GM21717 (cell line): ENCODE results near the gene CORO1A.
A peak's percentile ranks its signal among the peaks of the same experiment; 100 is the strongest.
"Not testable (repeated sequence)": the region's sequence is repeated elsewhere in the genome, so short reads cannot be mapped to it uniquely, and the experiment has no call there.

Source experiments
- ATAC-seq: cut with Tn5 transposase; IDR thresholded peaks from one replicate; pipeline ENCODE4 v1.9.1; 2021; ENCODE audit warnings: mild to moderate bottlenecking, moderate library complexity; ENCODE audit not compliant: unreplicated experiment

The CORO1A gene

DNA sequence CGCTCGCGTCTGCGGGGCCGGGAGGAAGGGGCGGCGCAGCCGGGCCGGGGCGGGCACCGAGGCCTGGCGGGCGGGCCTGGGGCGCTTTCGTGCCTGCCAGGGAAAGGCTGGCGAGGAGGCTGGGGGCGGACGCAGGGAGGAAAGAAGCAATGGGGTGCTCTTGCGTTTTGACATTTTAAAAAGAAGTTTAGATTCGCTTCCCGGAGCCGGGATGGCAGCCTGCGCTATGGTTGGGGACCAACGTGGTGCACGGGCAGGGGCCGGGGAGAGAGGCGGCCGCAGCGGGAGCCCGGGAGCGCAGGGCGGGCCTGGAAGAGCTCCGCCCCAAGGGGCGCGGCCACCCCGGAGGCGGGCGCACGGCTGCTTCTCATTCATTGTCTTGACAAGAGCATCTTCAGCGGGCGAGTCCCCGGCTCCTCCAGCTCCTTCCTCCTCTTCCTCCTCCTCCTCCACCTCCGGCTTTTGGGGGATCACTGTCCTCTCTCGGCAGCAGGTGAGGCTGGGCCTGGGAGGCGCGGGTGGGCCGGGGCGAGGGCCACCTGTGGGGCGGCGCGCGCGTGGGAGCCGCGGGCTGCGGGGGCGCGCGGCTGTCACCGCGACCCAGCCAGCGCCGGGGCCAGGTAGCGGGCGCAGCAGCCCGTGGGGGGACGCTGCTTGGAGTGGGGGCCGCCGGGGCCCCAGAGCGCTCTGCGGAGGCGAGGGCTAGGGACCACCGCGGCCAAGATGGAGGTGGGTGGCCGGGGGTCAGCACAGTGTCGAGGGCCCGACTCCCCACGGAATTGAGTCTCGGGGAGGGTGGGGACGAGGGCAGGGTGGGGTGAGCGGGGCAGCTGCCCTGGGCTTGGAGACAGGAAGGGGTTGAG, at the start of gene CORO1A:
Gene CORO1A, plus strand, starts transcription at position 370 of the 863 bp plus-strand sequence. CDS start 1,608 bp downstream, outside the sequence.
- peak; percentile 41 for ATAC-seq

DNA sequence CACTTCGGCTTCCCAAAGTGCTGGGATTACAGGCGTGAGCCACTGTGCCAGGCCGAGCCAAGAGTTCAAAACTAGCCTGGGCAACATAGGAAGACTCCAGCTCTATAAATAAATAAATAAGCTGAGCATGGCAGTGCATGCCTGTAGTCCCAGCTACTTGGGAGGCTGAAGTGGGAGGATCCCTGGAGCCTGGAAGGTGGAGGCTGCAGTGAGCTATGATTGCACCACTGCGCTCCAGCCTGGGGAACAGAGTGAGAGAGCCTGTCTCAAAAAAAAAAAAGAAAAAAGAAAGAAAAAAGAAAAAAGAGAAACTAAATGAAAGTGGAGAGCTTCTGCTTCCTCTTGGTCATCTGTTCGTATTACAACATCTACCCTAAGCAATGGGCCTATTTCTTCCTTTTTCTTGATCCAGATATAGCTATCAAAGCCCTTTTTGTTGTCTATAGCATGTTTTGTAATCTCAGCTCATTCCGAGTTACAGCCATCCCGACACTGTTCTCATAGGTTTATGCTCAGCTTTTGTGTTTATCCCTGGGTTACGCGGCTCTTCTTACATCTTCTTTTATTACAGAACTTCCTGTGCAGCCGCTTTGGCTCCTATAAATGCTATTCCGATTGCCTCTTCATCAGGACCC, 46.3 kb upstream of the CORO1A start:
- ATAC-seq: no peak

DNA sequence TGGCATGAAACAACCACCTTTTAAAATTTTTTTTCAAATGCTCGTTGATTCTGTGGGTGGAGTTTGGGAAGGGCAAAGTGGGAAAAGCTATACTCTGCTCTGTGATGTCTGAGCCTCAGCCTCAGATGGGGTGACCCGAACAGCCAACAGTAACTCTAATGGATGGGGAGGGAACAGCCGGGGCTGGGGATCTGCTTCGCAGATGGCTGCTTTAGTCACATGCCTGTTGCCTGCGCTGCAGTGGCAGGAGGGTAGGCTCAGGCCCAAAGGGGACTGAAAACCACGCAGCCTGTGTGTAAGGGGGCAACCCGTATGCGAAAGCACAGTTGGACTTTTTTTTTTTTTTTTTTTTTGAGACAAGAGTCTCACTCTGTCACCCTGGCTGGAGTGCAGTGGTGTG, 45.5 kb upstream of the CORO1A start:
- no peak for ATAC-seq

DNA sequence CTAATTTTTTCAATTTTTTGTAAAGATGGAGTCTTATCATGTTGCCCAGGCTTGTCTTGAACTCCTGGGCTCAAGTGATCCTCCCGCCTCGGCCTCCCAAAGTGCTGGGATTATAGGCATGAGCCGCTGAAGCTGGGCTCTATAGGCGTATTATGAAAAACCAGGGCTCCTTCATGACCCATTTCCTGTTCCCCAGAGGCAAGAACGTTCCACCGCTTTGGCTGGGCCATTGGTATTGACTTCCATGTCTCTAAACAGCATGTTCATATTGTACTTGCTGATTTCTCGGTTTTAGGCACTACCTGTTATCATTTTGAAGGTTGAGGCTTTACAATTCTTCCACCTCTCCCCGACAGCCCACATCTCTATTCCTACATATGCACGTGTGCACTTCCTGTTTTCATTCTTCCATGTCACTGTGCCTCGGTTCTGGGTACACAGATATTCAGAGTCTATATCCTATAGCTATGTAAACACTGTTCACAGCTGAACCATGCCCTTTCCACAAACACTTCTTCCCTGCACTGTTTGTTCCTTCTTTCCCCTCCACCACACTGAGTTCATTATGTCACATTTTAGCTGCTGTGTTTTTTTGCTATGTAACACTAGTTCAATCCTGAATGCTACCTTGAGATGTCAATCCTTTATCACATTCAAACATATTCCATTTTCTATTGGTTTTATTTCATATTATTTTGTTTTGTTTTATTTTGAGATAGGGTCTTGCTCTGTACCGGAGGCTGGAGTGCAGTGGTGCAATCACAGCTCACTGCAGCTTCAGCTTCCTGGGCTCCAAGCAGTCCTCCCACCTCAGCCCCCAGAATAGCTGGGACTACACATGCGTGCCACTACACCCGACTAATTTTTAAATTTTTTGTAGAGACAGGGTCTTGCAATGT, 43.6 kb upstream of the CORO1A start:
- no peak for ATAC-seq

DNA sequence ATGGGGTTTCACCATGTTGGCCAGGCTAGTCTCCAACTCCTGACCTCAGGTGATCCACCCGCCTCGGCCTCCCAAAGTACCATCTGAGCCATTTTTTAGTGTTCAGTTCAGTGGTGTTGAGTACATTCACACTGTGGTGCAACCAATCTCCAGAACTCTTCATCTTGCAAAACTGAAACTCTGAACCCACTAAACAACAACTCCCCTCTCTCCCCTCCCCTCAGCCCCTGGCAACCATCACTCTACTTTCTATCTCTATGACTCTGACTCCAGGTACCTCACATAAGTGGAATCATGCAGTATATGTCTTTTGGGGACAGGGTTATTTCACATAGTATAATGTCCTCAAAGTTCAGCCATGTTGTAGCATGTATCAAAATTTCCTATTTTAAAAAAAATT, 41.7 kb upstream of the CORO1A start:
- ATAC-seq: no peak

DNA sequence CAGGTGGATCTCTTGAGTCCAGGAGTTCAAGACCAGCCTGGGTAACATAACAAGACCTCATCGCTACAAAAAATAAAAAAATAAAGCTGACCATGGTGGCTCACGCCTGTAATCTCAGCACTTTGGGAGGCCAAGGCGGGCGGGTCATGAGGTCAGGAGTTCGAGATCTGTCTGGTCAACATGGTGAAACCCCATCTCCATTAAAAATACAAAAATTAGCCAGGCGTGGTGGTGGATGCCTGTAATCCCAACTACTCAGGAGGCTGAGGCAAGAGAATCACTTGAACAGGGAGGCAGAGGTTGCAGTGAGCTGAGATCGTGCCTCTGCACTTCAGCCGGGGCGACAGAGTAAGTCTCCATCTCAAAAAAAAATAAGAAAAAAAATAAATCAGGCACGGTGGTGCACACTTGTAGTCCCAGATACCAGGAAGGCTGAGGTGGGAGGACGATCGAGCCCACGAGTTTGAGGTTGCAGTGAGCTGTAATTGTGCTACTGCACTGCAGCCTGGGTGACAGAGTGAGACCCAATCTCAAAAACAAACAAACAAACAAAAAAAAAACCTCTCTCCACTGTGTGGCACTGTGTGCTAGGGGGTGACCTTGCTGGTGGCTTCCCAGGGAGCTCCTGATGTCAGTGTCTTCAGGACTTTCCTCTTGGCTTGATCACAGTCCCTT, 40.6 kb upstream of the CORO1A start:
- no peak for ATAC-seq

DNA sequence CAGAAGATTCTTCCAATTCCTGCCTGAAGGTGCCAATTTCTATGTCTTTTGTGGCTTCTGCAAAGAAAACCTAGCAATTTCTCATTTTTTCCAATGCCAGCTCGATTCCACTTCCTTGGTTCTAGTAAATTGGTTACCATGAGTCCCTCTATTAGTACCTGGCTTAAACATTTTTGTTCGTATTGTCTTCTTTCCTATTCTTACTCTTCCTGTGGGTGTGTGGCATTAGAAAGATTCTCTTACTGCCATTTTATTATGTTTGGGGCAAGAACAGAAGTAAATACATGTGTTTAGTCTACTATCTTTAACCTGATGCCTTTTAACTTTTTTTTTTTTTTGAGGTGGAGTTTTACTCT, 40.1 kb upstream of the CORO1A start:
- ATAC-seq: no peak

DNA sequence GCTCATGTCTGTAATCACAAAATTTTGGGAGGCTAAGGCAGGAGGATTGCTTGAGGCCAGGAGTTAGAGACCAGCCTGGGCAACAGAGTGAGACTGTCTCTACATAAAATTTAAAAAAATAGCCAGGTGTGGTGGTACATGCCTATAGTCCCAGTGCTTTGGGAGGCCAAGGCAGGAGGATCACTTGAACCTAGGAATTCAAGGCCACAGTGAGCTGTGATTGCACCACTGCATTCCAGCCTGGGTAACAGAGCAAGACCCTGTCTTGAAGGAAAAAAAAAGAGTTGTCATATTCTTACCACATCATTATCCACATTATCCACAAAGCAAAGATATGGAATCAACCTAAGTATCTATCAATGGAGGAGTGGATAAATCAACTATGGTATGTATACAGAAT, 39.4 kb upstream of the CORO1A start:
- ATAC-seq: no peak

DNA sequence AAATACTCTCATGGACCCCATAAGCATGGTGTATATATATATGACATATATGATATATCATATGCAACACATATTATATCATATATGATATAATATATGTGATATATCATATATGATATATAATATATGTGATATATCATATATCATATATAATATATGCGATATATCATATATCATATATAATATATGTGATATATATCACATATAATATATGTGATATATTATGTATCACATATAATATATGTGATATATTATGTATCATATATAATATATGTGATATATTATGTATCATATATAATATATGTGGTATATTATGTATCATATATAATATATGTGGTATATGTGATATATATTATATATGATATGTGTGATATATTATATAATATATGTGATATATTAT, 38.5 kb upstream of the CORO1A start:
- ATAC-seq: no peak

DNA sequence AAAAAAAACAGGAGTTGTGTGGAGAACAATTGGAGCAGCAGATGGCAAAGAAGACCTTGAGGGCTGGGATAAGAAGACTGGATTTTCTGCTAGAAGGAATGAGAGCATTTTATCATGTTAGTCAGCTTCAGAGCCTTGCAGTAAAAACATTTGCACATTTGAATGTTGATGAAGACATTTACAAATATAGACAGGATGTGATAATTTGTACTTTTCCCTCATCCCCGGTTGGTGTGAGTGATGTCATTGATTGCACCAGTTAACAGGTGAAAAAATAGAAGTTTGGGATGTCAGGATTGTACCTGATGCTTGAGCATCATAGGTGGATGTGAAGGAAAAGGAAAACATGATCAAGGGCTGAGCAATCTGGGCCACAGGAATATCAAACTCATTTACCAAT, 37.7 kb upstream of the CORO1A start:
- ATAC-seq: no peak

DNA sequence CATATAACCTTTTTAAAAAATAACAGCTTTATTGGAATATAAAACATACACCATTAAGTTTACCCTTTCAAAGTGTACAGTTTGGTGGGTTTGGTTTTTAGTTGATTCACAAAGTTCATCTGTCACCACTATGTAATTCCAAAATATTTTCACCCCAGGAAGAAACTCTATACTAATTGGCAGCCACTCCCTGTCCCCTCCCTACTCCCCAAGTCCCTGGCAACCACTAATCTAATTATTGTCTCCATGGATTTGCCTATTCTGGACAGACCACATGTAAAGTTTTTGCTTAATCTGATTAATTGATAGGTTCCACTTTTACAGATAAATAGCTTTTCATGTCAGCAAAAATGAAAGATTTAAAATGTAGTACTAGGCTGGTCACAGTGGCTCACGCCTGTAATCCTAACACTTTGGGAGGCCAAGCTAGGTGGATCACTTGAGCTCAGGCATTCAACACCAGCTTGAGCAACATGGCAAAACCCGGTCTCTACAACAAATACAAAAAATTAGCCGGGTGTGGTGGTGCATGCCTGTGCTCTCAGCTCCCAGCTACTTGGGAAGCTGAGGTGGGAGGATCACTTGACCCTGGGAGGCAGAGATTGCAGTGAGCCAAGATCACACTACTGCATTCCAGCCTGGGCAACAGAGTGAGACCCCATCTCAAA, 35.4 kb upstream of the CORO1A start:
- ATAC-seq: no peak

DNA sequence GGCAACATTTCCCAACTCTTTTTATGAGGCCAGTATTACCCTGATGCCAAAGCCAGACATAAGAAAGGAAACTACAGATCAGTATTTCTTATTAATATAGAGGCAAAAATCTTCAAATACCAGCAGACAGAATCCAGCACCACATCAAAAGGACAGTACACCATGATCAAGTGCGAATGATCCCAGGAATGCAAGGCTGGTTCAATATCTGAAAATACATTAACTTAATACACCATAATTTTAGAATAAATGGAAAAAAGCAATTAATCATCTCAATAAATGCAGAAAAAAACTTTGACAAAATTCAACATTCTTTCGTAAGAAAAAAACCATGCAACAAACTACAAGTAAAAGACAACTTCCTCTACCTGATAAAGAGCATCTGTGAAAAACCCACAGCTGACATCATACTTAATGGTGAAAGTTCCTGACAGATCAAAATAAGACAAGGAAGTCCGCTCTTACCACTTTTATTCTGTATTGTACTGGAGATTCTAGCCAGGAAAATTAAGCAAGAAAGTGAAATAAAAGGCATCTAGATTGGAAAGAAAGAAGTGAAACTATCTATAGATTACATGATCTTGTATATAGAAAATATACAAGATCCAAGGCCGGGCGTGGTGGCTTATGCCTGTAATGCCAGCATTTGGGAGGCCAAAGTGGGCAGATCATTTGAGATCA, 34.0 kb upstream of the CORO1A start:
- ATAC-seq: no peak

DNA sequence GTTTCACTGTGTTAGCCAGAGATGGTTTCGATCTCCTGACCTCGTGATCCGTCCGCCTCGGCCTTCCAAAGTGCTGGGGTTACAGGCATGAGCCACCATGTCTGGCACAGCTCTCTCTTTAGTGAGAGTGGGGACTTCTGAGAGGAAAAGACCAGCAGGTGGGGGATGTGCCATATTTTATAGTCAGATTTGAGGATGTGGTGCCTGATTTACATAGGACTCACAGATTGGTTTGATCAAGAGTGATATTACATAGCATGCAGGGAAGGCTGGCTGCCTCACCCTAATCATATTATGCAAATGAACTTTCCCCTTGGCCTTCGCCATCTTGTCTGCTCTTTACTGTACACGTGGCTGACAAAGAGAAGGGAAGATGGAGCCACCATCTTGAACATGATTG, 32.3 kb upstream of the CORO1A start:
- no peak for ATAC-seq

DNA sequence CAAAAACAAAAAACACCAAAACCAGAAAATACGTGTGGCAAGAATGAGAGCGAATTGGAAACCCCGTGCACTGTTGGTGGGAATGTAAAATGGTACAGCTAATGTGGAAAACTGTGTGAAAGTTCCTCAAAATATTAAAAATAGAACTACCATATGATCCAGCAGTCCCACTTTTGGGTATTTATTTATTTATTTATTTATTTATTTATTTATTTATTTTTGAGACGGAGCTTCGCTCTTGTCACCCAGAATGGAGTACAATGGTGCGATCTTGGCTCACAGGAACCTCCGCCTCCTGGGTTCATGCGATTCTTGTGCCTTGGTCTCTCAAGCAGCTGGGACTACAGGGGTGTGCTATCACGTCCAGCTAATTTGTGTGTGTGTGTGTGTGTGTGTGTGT, 30.9 kb upstream of the CORO1A start:
- ATAC-seq: no peak

DNA sequence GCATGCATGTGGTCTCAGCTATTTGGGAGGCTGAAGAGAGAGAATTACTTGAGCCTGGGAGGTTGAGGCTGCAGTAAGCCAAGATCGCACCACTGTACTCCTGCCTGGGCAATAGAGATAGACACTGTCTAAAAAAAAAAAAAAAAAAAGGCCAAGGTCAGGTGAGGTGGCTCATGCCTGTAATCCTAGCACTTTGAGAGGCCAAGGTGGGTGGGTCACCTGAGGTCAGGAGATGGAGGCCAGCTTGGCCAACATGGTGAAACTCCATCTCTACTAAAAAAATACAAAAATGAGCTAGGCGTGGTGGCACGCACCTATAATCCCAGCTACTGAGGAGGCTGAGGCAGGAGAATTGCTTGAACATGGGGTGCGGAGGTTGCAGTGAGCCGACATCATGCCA, 28.2 kb upstream of the CORO1A start:
- no peak for ATAC-seq

DNA sequence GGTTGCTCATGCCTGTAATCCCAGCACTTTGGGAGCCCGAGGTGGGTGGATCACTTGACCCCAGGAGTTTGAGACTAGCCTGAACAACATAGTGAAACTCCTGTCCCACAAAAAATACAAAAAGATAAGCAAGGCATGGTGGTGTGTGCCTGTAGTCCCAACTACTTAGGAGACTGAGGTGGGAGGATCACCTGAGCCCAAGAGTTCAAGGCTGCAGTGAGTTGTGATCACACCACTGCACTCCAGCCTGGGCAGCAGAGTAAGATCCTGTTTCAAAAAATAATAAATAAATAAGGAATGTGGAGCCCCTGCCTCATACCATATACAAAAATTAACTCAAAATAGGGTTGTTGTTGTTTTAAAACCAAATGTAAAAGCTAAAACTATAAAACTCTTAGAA, 26.2 kb upstream of the CORO1A start:
- no peak for ATAC-seq

DNA sequence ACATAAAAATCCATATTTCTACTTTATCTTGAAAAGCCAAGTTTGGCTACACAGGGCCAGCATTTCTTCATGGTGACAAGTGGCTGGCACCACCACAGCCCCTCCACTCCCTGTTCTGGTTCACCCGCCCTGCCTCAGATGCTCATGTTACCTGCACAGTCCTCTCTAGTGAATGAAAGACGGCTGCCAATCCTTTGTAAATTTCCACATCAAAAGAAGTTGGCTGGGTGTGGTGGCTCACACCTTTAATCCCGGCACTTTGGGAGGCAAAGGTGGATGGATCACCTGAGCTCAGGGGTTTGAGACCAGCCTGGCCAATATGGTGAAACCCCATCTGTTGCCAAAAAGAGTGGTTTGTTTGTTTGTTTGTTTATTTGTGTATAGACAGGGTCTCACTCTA, 19.9 kb upstream of the CORO1A start:
- ATAC-seq: no peak

DNA sequence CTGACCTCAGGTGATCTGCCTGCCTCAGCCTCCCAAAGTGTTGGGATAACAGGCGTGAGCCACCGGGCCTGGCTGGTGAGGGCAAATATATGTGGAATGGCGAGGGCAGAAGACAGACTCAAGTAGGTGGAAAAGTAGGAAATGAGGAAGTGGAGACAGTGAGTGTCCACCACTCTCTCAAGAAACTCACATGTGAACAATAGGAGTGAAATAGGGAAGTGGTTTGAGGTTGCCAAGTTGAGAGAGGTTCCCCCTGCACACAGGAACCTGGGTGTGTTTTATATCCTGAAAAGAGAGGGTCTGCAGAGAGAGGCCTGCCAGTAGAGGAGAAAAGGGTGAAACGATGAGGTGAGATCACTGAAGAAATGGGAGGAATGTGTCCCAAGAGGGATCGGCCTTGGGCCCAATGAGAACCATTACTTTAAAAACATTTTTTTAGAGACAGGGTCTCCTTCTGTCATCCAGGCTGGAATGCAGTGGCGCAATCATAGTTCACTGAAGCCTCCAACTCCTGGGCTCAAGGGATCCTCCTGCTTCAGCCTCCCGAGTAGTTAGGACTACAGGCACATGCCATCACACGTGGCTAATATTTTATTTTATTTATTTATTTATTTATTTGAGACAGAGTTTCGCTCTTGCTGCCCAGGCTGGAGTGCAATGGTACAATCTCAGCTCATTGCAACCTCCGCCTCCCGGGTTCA, 17.1 kb upstream of the CORO1A start:
- no peak for ATAC-seq

DNA sequence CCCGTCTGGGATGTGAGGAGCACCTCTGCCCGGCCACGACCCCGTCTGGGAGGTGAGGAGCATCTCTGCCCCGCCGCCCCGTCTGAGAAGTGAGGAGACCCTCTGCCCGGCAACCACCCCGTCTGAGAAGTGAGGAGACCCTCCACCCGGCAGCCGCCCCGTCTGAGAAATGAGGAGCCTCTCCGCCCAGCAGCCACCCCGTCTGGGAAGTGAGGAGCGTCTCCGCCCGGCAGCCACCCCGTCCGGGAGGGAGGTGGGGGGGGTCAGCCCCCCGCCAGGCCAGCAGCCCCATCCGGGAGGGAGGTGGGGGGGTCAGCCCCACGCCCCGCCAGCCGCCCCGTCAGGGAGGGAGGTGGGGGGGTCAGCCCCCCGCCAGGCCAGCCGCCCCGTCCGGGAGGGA, 14.7 kb upstream of the CORO1A start:
- ATAC-seq: not testable (repeated sequence)
